ENCODE data around the gene NR5A2.
A peak's percentile ranks its signal among the peaks of the same experiment; 100 is the strongest.

NR5A2 gene

DNA sequence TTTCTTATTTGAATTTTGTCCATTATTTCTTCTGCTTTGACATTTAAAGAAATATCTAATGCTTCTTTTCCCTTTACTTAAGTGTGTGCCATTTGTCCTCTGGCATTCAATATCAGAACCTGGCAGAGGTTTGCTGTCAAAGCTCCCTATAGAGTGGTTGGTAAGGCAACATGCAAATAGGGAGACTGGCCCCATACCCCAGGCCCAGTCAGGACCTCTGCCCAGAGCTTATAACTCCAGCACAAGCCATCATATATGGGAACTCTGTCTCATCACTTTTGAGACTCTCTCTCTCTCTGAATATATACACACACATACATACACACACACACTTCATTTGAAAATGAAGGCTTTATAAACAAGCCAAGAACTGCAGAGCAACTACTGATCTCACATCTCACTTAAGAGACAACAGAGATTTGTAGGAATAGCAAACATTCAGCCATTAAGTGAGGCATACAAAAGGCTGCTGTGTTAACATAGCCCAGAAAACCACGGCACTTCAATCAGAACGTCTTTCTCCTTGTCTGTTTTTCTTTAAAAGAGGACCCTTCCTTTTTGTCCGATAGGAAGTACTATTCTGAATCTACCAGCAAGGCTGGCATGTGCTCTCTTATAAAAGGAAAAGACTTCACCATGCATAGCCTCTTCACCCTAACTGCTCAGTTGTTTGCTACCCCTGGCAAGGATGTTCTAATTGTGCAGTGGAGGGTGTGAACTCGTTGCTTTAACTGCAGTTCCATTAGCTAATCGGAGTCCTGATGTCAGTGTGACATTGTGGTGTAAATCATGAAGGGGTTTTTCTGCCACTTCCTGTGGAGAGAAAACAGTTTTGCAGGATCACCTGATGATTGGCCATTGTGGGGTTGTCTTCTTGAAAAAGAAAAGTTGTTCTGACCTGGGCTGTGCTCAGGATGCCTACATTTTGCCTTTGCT is 101.7 kb downstream of the NR5A2 start:
- peak; percentile 29 for DNase-seq

- DNase-seq, result no peak
These were observed 103.0 kb downstream of the NR5A2 start for GRCh38 chr1:200130552-200130951.

DNA sequence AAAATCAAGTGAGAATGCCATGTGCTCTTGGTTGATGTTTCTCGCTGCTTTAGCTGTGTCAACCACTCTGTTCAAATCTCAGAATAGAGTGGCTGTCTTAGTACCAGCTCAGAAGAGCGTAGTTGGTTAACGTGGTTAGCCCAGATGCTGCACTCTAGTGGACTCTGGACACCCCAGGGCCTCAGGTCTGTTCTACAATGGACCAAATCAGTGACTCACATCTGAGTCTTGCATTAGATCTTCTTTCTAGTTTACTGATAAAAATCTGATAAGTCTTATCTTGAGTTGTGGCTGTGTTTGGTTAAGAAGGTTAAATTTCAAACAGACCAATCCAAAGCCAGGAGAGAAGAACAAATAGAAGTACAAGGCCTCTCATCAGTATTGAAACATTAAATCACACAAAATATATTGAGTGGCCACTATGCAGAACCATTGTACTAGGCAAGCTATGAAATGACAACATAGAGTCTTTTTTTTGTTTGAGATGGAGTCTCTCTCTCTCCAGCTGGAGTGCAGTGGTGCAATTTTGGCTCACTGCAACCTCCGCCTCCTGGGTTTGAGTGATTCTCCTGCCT is 104.1 kb downstream of the NR5A2 start:
- DNase-seq, result no peak

DNA sequence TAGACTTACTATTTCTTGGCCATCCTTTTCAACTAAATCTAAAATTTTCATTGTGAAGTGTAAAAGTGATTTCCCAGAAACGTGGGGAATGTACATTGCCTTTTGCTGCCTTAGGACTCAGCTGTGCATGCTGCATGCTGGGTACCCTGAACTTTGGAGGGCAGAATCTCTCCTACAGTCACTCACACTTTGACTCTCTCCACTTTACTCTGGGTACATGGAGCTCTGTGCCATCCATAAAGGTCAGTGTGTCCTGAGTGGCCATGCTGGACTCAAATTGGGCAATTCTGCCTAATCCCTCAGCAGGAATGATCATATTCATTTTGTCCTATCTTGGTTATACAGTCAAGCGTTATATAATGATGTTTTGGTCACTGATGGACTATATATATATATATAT is 105.6 kb downstream of the NR5A2 start:
- no peak for DNase-seq

- DNase-seq, result no peak
These were observed 106.6 kb downstream of the NR5A2 start for GRCh38 chr1:200134116-200134515.

DNA sequence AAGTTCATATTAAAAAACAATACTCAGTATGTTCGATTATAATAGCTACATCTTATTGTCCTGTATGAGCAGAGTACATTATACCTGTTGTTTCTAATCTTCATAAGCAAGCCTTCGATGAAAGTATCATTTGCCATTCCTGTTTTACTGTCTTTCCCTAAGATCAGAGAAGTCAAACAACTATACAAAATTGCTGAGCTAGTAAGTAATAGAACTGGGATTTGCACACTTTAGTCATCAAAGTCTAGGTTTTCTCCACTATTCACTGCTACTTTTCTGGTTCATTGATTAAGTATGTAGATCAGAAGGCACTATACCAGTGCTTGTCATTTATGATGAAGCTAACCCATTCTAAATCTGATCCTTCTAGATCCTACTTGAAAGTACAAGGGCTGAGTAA is 108.9 kb downstream of the NR5A2 start:
- DNase-seq, result no peak

- DNase-seq, result peak; percentile 74
These were observed 112.2 kb downstream of the NR5A2 start for GRCh38 chr1:200139661-200140250.

GRCh38 chr1:200143347-200143746 is 115.8 kb downstream of the NR5A2 start:
- DNase-seq, result no peak

DNA sequence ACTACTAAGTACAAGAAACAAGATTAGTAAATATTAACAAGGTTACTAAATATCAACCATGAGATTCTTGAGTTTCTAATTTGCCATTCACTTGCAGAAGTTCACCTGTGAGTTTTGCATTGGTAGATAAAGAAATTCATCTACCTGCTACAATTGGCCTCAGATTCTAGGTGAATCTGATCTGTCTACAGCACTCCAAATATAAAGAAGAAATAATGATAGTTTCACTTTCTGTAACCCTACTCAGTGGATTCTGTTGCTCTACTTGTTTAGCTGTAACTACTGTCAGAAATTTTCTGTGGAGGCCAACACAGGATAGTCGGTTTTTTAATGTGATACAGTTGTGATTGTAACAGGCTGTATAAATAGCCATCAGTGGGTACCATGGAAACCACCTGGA is 118.6 kb downstream of the NR5A2 start:
- DNase-seq, result no peak

GRCh38 chr1:200147094-200147493 is 119.6 kb downstream of the NR5A2 start:
- DNase-seq, result no peak

DNA sequence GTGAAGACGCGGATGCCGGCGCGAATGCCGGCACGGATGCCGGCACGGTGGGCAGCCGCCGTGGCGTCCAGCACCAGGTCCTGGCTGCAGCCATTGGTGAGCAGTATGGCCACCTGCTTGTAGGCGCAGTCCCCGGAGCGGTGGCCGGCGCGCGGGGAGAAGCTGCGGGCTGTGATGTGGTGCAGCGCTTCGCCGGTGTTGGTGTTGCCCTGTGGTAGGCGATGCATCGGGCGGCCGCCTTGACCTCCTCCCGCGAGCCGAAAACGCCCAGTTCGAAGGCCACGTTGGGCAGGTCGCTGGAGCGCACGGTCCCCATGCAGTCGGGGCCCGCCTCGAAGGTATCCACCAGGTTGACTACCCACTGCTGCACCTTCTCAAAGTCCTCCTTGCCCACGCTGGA is 120.2 kb downstream of the NR5A2 start:
- no peak for DNase-seq

DNA sequence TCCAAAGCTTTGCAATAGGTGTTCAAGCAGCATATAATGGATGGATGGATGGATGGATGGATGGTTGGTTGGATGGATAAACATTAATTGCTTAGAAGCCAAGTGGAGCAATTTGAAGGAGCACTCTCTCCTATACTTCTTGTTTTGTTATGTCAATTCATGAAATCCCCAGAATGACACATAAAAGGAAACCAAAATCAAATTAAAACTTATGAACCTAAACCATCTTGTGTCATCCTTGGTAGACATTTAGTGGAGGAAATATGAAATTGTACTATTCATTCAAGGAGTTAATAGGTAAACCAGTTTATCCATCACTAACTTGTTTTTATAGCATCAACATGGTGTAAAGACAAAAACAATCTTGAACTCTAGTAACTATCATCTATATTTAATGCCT is 122.5 kb downstream of the NR5A2 start:
- DNase-seq, result no peak

DNA sequence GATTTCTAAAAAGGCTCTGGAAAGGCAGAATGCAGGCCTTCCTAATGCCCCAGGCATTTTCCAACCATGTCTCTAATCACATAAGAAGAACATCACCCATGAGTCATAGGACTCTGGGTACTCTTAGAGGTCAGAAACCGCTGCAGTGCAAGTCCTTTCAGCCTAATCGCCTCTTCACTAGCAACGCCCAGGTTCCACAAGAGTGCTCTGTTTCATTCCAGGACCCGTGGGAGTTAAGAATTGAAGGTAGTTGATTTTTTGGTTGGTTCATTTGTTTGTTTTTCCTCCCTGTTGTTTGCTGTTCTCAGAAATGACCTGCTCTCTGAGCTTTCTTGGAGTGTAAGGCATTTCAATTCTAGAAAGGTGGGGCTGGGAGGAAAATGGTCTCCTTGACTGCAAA is 123.2 kb downstream of the NR5A2 start:
- DNase-seq, result peak; percentile 62

DNA sequence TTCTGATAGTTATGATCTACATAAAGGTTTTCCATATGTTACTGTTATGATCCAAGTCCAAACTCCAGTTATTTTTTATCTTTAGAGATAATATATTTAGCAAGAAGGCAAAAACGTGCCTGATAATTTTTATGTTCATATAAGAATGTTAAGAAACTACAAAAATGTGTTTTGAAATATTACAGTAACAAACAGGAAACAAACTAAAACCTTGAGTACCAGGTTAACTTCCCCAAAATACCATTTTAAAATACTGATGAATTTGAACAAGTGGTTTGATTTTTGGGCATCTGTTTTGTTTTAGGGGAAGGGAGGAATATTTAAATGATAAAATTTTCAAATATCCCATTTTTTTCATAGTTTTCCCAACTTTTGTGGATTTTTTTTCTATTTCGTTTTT is 124.8 kb downstream of the NR5A2 start:
- no peak for DNase-seq

GRCh38 chr1:200153277-200154055 is 126.0 kb downstream of the NR5A2 start:
- DNase-seq, result no peak

DNA sequence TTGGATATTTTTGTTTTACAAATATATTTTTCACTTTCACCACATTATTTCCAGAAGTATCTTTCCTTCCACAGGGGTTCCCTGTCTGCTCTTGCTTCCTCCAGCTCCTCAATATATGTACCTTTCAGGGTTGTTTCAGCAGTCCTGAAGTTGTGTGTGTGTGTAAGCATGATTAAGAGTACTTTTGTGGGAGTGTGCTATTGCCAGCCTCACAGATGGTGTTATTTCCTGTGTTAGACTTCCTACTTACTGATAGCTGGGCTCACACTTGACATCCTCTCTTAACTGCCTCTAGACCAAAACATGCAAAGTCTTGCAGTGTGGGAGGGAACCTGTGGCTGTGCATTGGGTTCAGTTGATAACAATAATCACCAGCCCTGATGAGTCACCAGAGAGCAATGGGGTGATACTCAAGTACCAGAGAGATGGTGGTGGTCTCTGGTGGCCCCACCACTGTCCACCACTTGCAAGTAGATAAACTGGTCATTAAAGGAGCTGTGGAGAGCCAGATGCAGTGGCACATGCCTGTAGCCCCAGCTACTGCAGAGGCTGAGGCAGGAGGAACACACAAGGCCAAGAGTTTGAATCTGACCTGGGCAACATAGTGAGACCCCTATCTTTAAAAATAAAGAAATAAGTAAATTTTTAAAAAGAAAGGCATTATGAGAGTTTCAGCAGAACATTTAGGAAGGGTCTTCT is 126.7 kb downstream of the NR5A2 start:
- no peak for DNase-seq

- no peak for DNase-seq
These were observed 130.2 kb downstream of the NR5A2 start for GRCh38 chr1:200157715-200158114.

GRCh38 chr1:200161801-200162200 is 134.3 kb downstream of the NR5A2 start:
- no peak for DNase-seq

DNA sequence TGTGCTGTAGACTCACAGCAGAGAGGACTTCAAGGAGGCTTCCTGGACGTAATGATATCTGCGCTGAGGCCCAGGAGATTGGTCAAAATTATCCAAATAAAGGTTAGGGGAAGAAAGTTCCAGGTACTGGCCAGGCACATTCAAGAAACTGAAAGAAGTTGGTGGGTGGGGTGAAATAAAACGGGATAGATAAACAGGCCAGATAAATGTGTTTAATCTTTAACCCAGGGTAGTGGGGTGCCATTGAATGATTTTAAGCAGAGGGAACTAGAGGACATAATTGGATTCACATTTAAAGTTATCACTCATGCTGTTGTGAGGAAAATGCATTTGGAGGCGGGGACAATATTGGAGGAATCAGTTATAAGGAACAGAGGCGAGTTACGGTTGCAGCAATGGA is 134.7 kb downstream of the NR5A2 start:
- DNase-seq, result no peak

DNA sequence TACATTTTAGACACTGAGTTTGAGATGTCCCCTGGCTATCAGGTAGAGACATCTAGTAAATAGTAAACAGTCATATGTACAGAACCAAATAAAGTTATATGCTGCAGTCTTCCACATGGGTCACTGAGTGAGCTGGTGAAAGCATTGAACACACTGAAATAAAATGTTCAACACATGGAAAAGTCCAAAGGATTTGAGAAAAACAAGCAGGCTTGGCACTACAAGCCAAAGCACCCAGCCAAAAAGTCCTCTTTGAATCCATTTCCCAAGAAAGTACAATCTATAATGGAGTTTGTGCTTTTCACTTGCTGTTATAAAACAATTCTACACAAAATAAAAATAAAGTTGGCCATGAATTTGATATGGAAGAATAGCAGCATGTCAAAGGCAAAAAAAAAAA is 135.4 kb downstream of the NR5A2 start:
- no peak for DNase-seq

DNA sequence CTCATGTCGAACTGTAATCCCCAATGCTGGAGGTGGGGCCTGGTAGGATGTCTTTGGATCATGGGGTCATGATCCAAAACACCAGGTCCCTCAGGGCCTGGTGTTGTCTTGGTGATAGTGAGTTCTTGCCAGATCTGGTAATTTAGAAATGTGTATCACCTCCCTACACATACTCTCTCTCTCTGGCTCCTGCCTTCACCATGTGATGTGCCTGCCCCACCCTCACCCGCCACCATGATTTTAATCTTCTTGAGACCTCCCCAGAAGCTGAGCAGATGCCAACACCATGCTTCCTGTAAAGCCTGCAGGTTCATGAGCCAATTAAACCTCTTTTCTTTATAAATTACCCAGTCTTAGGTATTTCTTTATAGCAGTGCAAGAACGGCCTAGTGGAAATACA is 136.4 kb downstream of the NR5A2 start:
- DNase-seq, result no peak

DNA sequence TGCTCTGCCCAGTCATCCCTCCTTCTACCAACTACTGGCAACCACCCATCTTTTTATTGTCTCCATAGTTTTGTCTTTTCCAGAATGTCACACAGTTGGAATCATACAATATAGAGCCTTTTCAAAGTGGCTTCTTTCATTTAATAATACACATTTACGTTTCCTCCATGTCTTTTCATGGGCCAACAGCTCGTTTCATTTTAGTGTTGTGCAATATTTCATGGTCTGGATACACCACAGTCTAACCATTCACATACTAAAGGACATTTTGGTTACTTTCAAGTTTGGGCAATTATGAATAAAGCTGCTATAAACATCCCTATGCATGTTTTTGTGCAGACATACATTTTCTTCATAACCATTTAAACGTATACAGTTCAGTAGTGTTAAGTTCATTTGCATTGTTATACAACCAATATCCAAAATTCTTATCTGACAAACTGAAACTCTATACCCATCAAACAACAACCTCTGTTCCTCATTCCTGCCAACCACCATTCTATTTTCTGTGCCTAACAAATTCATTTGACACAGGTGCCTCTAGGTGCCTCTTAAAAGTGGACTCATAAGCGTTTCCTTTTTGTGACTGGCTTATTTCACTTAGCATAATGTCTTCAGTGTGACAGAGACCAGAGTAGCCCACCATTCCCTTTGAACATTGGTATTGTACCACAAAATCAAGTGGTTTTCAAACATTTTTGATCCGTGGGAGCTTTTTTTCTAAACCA is 138.1 kb downstream of the NR5A2 start:
- no peak for DNase-seq
